Measurements from ENCODE around the gene ARVCF.

The ARVCF gene

GRCh38 chr22:19923914-19924513 is 92.6 kb downstream of the ARVCF start:
- Histone ChIP-seq H3K27me3 (ENCODE audit: insufficient read depth, poor library complexity, severe bottlenecking) (no peaks in the 10 kb centered on the region), H3K4me3 (replicated peaks; ENCODE audit: insufficient read depth, low read length) (no peak overlapping the region), H3K27ac (replicated peaks) (no peak overlapping the region)
- TF ChIP-seq CTCF (IDR thresholded peaks at IDR 0.05; ENCODE audit: insufficient read depth, low read length) (no peak), REST (IDR thresholded peaks at IDR 0.05; ENCODE audit: insufficient replicate concordance, low read depth) (no peak), SPI1 (IDR thresholded peaks at IDR 0.05; ENCODE audit: borderline replicate concordance, low read depth) (no peak), GABPA (IDR thresholded peaks at IDR 0.05; ENCODE audit: low read depth) (no peak), POLR2AphosphoS5 (IDR thresholded peaks at IDR 0.05; ENCODE audit: low read depth) (no peak)
- no peak for DNase-seq (ENCODE audit: low read depth in 1 of 2, low spot score in 1 of 2)

- no peak overlapping the region for H3K27ac ChIP-seq (replicated peaks)
- H3K4me3 ChIP-seq (replicated peaks; ENCODE audit: insufficient read depth, low read length) = no peak overlapping the region
- TF ChIP-seq REST (IDR thresholded peaks at IDR 0.05; ENCODE audit: insufficient replicate concordance, low read depth) = no peak
- TF ChIP-seq SPI1 (IDR thresholded peaks at IDR 0.05; ENCODE audit: borderline replicate concordance, low read depth) = no peak
- no peak for TF ChIP-seq POLR2AphosphoS5 (IDR thresholded peaks at IDR 0.05; ENCODE audit: low read depth)
- no peak for TF ChIP-seq GABPA (IDR thresholded peaks at IDR 0.05; ENCODE audit: low read depth)
- no peak for TF ChIP-seq CTCF (IDR thresholded peaks at IDR 0.05; ENCODE audit: insufficient read depth, low read length)
- H3K27me3 ChIP-seq (ENCODE audit: insufficient read depth, poor library complexity, severe bottlenecking) = no peaks in the 10 kb centered on the region
- DNase-seq (ENCODE audit: low read depth in 1 of 2, low spot score in 1 of 2) = no peak
These were observed 95.0 kb downstream of the ARVCF start for GRCh38 chr22:19921544-19922081.

Small RNAs within 50 kb of the gene (microRNA-seq; reads per million reads assigned to microRNA genes)
- 3,068 reads per million, percentile 93 among the genes with 10 or more reads in this experiment for gene MIR185
- gene MIR4761 = 11.8 reads per million, percentile 35 among the genes with 10 or more reads in this experiment

Data from HL-60 (cell line).